ENCODE results near the gene LRRIQ4.

The LRRIQ4 gene

GRCh38 chr3:169811631-169812331 lies 889 bp upstream of the LRRIQ4 start:
- FAIRE-seq, result no peak

DNA sequence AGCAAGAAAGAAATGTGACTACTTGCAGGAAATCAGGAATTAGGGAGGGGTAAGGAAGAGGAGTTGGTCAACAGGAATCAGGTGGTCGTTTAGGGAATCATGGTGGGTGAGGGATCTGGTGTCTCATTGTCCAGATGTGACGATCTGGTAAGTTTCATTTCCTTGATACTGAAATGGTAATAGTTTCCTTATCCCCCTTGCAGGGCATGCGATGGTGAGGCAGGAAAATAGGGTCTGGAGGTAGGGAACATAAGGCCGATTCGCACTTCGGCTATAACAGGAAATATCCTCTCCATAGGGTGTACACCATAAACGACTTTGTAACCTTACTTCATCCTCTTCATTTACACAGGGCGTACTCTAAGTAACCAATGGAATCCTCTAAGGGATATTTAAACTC lies 608 bp downstream of the LRRIQ4 start:
- FAIRE-seq, result no peak

DNA sequence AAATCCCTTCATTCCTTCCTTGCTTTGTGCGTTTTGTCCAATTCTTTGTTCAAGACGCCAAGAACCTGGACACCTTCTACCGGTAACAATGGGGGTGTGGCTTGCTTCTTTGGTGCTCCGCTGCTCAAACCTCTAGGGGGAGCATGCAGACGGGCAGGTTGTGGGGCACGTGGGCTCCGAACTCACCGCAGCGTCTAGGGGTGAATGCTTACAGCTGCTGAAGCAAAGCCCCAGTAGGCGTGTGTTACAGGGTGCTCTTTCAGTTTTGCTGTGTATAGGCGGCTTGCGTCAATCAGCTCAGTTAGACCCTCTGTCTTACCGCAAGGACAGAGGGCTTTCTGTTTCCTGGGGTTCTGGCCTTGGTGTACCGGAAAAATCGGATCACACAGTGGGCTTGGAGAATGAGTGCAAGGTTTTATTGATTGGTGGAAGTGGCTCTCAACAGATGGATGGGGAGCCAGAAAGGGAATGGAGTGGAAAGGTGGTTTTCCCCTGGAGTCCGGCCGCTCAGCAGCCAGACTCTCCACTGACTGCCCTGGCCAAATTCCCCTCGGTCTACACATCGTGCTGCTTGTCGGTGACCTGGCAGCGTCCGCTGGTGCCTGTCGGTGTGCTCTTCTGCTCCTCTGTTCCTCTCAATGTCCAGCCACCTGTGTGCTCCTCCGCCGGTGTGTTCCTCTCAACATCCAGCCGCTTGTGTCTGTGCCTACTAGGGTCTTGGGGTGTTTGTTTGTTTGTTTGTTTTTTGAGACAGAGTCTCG lies 1.3 kb downstream of the LRRIQ4 start:
- FAIRE-seq, result no peak

- FAIRE-seq, result no peak
These were observed 3.0 kb downstream of the LRRIQ4 start for GRCh38 chr3:169815590-169816150.

DNA sequence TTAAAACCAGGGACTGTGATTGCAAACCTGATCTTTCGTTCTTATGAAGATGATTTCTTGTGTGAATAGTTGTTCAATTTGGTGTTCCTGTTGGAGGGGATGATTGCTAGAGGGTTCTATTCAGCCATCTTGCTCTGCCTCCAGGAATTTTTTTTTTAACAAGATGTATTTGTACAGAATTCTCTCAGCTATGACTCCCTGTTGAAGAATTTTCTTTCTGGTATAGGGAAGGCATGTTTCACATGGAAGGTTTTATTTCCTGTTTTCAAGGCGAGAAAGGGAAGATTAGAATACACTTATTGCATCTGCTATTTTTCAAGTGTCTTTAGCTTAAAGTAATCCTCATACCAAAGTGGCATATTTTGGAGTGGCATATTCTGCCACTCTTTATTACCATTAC lies 5.6 kb downstream of the LRRIQ4 start:
- FAIRE-seq, result no peak

- FAIRE-seq, result no peak
These were observed 9.4 kb downstream of the LRRIQ4 start for GRCh38 chr3:169822091-169822490.

DNA sequence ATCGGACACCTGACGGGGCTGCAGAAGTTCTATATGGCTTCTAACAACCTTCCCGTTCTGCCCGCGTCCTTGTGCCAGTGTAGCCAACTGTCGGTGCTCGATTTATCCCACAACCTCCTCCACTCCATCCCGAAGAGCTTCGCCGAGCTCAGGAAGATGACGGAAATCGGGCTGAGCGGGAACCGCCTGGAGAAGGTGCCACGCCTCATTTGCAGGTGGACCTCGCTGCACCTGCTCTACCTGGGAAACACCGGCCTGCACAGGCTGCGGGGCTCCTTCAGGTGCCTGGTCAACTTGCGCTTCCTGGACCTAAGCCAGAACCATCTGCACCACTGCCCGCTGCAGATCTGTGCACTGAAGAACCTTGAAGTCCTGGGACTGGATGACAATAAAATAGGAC lies 9.9 kb downstream of the LRRIQ4 start:
- FAIRE-seq, result no peak

DNA sequence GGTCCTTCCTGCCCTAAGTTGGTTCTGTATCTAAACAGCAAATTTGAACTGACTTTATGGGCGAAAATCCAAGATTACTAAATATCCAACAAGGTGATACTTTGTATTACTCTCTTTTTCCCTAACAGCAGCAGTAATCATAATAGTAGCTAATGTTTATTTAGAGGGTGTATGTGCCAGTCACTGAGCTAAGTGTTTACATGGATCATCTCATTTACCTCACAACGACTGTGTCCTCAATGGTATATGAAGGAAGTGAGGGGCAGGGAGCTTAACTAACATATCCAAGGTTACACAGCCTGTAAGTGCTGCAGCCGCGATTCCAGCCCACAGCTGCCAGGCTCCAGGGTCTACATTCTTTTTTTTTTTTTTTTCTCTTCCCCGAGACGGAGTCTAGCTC lies 10.3 kb downstream of the LRRIQ4 start:
- no peak for FAIRE-seq

GRCh38 chr3:169825316-169825715 lies 12.6 kb downstream of the LRRIQ4 start:
- FAIRE-seq, result no peak

DNA sequence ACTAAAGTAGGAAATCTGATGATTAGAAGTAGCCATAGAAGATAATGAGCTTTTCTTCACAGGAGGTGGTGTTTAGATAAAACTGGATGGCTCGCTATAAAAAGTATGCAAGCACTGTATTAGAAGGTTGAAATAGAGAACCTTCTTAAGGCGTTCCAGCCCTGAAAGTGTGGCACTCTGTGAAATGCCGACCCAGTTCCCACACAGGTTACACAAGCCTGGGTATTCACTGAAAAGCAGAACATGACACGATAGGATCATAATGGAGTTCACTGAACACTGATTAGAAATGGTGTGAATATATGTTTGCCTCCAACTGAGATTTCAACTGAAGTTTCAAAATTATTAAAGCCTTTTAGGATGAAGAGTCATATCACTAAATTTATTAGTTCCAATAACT lies 15.0 kb downstream of the LRRIQ4 start:
- FAIRE-seq, result no peak

DNA sequence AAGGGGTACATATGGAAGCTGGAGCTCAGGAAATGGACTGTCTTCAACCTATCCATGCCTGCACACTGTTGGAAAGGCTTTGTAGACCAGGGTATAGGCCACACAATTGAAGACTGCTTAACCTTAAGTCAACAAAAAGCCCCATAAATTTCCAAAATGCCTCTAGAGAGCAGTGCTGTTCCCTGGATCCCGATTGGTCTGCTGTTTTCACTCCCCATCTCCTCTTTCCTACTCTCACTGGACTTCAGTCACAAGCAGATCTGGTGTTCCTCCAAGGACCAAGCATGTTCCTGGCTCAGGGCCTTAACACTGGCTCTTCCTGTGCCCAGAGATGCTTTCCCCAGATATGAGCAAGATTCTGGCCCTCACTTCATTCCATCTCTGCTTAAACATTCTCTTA lies 22.9 kb downstream of the LRRIQ4 start:
- no peak for FAIRE-seq

GRCh38 chr3:169836078-169836941 lies 23.6 kb downstream of the LRRIQ4 start:
- no peak for FAIRE-seq

DNA sequence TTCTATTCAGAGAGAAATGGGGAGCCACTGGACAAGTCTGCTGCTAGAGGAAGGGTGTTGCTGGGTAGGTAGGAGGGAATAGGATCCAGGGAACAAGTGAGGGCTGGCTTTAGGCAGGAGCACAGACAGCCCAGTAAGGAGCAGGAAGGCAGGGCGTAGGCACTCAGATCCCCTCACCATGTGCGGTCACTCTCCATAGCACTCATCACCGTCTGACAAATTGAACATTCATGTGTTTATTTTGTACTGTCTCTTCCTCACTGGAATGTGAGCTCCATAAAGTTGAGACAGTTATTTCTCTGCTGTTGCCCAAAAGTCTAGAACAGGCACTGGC lies 24.2 kb downstream of the LRRIQ4 start:
- FAIRE-seq, result no peak

GRCh38 chr3:169838511-169839030 lies 25.9 kb downstream of the LRRIQ4 start:
- FAIRE-seq, result no peak

GRCh38 chr3:169841171-169841570 lies 28.5 kb downstream of the LRRIQ4 start:
- FAIRE-seq, result no peak

- no peak for FAIRE-seq
These were observed 30.3 kb downstream of the LRRIQ4 start for GRCh38 chr3:169842960-169843359.

DNA sequence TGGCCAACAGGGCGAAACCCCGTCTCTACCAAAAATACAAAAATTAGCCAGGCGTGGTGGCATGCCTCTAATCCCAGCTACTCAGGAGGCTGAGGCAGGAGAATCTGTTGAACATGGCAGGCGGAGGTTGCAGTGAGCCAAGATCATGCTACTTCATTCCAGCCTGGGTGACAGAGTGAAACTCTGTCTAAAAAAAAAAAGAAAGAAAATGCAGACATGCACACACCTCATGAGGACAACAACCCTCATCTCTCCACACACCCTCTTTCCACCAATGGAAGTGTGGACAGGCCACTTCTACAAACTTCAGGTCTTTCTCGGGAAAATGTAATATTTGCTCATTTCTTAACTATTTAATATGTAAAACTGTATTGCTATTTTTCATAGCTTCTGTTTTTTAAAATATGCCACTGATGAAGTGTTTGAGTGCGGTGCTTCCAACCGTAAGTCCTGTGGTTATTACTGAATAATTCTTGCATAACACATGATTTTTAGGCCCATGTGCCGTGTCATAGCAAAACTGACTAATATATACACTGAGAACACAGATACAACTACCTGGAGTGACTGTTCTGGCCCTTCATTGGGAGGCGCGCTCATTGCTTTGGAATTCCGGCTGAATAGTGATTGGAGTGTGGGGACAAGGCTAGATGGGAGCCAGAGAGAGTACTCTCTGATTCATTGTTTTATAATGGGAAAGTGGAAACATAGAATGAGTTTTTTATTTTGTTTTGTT lies 34.0 kb downstream of the LRRIQ4 start:
- no peak for FAIRE-seq

GRCh38 chr3:169847896-169848295 lies 35.2 kb downstream of the LRRIQ4 start:
- no peak for FAIRE-seq

GRCh38 chr3:169848741-169849140 lies 36.1 kb downstream of the LRRIQ4 start:
- no peak for FAIRE-seq

DNA sequence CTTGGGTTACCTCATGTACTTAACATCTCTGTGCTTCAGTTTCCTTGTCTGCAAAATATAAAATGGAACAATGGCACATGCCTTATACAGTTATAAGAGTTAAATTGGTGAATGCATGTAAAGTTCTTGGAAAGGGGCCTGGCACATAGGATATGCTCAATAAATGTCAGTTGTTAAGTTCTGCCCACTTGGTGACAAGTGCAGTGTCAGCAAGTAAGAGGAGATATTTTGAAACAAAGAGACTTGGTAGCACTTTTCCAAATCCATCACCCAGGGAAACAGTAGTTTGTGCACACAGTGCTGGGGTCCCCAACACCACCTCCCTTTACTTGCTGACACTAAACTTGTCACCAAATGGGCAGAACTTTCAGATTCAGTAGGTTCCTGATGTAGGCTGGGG lies 37.9 kb downstream of the LRRIQ4 start:
- no peak for FAIRE-seq

GRCh38 chr3:169855514-169855913 lies 42.8 kb downstream of the LRRIQ4 start:
- no peak for FAIRE-seq

GRCh38 chr3:169857811-169858210 lies 45.1 kb downstream of the LRRIQ4 start:
- FAIRE-seq, result no peak

DNA sequence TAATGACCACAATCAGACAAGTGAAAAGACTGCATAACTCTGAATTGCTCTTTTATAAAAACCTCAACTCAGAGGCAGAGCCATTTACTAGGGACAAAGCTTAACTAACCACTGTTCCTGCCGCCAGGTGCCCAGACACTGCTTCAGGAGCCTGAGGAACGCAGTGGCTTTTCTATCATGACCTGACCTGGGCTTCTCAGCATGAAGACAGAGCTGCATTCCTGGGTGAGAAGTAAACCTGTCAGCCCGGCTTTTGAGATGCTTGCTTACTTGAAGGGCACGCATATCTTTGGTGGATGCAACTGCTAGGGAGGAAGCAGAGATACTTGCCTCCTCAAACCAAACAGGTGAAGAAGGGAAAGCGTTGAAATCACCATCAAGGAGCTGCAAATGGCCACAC lies 49.2 kb downstream of the LRRIQ4 start:
- no peak for FAIRE-seq

Data from islet of Langerhans (tissue), 1 donor.